Measurements from ENCODE around the gene SRI.

Gene SRI

GRCh38 chr7:88224601-88225275 is 4.9 kb upstream of the SRI start:
- no peak for DNase-seq (ENCODE audit: low read depth in 3 of 3)

- DNase-seq (ENCODE audit: low read depth in 3 of 3) = no peak
Measured at GRCh38 chr7:88223265-88223664, 3.4 kb upstream of the SRI start.

GRCh38 chr7:88218836-88219605 is 817 bp downstream of the SRI start:
- DNase-seq (ENCODE audit: low read depth in 3 of 3) = no peak

GRCh38 chr7:88218429-88218745 is 1.5 kb downstream of the SRI start:
- DNase-seq (ENCODE audit: low read depth in 3 of 3) = no peak

- DNase-seq (ENCODE audit: low read depth in 3 of 3) = no peak
Measured at GRCh38 chr7:88217675-88218428, 2.0 kb downstream of the SRI start.

GRCh38 chr7:88216276-88216675 is 3.6 kb downstream of the SRI start:
- DNase-seq (ENCODE audit: low read depth in 3 of 3) = no peak

- DNase-seq (ENCODE audit: low read depth in 3 of 3) = no peak
Measured at GRCh38 chr7:88215295-88215694, 4.5 kb downstream of the SRI start.

GRCh38 chr7:88214456-88214855 is 5.4 kb downstream of the SRI start:
- DNase-seq (ENCODE audit: low read depth in 3 of 3) = no peak

- no peak for DNase-seq (ENCODE audit: low read depth in 3 of 3)
Measured at GRCh38 chr7:88212918-88213317, 6.9 kb downstream of the SRI start.

- DNase-seq (ENCODE audit: low read depth in 3 of 3) = no peak
Measured at GRCh38 chr7:88208521-88208920, 11.3 kb downstream of the SRI start.

GRCh38 chr7:88206254-88206653 is 13.6 kb downstream of the SRI start:
- no peak for DNase-seq (ENCODE audit: low read depth in 3 of 3)

GRCh38 chr7:88205179-88205578 is 14.7 kb downstream of the SRI start:
- DNase-seq (ENCODE audit: low read depth in 3 of 3) = no peak

GRCh38 chr7:88204525-88205110 is 15.2 kb downstream of the SRI start:
- no peak for DNase-seq (ENCODE audit: low read depth in 3 of 3)

GRCh38 chr7:88203401-88203800 is 16.4 kb downstream of the SRI start:
- no peak for DNase-seq (ENCODE audit: low read depth in 3 of 3)

- no peak for DNase-seq (ENCODE audit: low read depth in 3 of 3)
Measured at GRCh38 chr7:88202799-88203198, 17.0 kb downstream of the SRI start.

GRCh38 chr7:88202278-88202677 is 17.6 kb downstream of the SRI start:
- no peak for DNase-seq (ENCODE audit: low read depth in 3 of 3)

- DNase-seq (ENCODE audit: low read depth in 3 of 3) = no peak
Measured at GRCh38 chr7:88201305-88201704, 18.5 kb downstream of the SRI start.

- DNase-seq (ENCODE audit: low read depth in 3 of 3) = no peak
Measured at GRCh38 chr7:88200789-88201188, 19.0 kb downstream of the SRI start.

GRCh38 chr7:88200261-88200660 is 19.6 kb downstream of the SRI start:
- no peak for DNase-seq (ENCODE audit: low read depth in 3 of 3)

GRCh38 chr7:88191911-88192310 is 27.9 kb downstream of the SRI start:
- no peak for DNase-seq (ENCODE audit: low read depth in 3 of 3)

- DNase-seq (ENCODE audit: low read depth in 3 of 3) = no peak
Measured at GRCh38 chr7:88185650-88186049, 34.2 kb downstream of the SRI start.

GRCh38 chr7:88184848-88185304 is 35.0 kb downstream of the SRI start:
- DNase-seq (ENCODE audit: low read depth in 3 of 3) = no peak
